HepG2 (cell line): Measurements from ENCODE around the gene SEMA4C. TPM values are rescaled to one million over a fixed set of nuclear protein-coding genes. Genes with fewer than 3 reads are reported as not detected.

Source experiments
- ARNTL ChIP-seq: sonication (generic); formaldehyde crosslinking; IDR thresholded peaks from 2 replicates; pipeline ENCODE4 v1.4.0; 2020; ENCODE audit warnings: mild to moderate bottlenecking, missing genetic modification reagents
- DNMT3B ChIP-seq: conservative IDR thresholded peaks from 2 replicates; pipeline ENCODE4 v1.6.1; 2016; ENCODE audit warnings: missing biosample characterization, control low read depth
- FOSL1 ChIP-seq: sonication (generic); formaldehyde crosslinking; IDR thresholded peaks from 2 replicates; pipeline ENCODE4 v1.9.0; 2021; ENCODE audit warnings: missing genetic modification reagents, borderline replicate concordance
- HDAC1 ChIP-seq: sonication (generic); formaldehyde crosslinking; IDR thresholded peaks from 2 replicates; pipeline ENCODE4 v1.5.1; 2020; ENCODE audit warnings: mild to moderate bottlenecking, missing genetic modification reagents
- KDM5A ChIP-seq: fragments of 200-600 bp; sonication (generic); IDR thresholded peaks from 2 replicates; pipeline ENCODE4 v1.7.0; 2018; ENCODE audit warnings: antibody characterized with exemption, mild to moderate bottlenecking, low read length, borderline replicate concordance
- LCORL ChIP-seq, 2 experiments: fragments of 450-650 bp in 1 of 2; sonication (generic) in 1 of 2; formaldehyde crosslinking in 1 of 2; IDR thresholded peaks; 2 replicates each; pipeline versions ENCODE4 v1.5.0 to v1.6.1; 2017 to 2020; ENCODE audit warnings: antibody characterized with exemption in 1 of 2, missing genetic modification reagents in 1 of 2
- MAFF ChIP-seq: IDR thresholded peaks from 2 replicates; pipeline ENCODE4 v1.6.1; 2011; ENCODE audit warnings: low read depth, low read length, improper control_type of control experiment
- NFKB2 ChIP-seq: sonication (generic); formaldehyde crosslinking; IDR thresholded peaks from 2 replicates; pipeline ENCODE4 v1.4.0; 2020; ENCODE audit warnings: missing genetic modification reagents, borderline replicate concordance
- NR2C2 ChIP-seq: sonication (generic); formaldehyde crosslinking; IDR thresholded peaks from 2 replicates; pipeline ENCODE4 v1.4.0; 2020; ENCODE audit warnings: missing genetic modification reagents, mild to moderate bottlenecking, moderate library complexity, borderline replicate concordance
- PHF20 ChIP-seq: sonication (generic); formaldehyde crosslinking; IDR thresholded peaks from 2 replicates; pipeline ENCODE4 v1.5.0; 2020; ENCODE audit warnings: mild to moderate bottlenecking, missing genetic modification reagents
- RBFOX2 ChIP-seq: fragments of 200-400 bp; formaldehyde crosslinking; IDR thresholded peaks from 2 replicates; pipeline ENCODE4 v1.6.1; 2017; ENCODE audit warnings: low read depth, mild to moderate bottlenecking, low read length
- SALL1 ChIP-seq: sonication (generic); formaldehyde crosslinking; IDR thresholded peaks from 2 replicates; pipeline ENCODE4 v1.8.0; 2022; ENCODE audit warnings: mild to moderate bottlenecking, missing genetic modification reagents
- SAP130 ChIP-seq: IDR thresholded peaks from 2 replicates; pipeline ENCODE4 v1.6.1; 2016; ENCODE audit warnings: low read depth
- SMARCE1 ChIP-seq: fragments of 450-650 bp; IDR thresholded peaks from 2 replicates; pipeline ENCODE4 v1.6.1; 2017; ENCODE audit warnings: borderline replicate concordance
- SOX6 ChIP-seq, 2 experiments: fragments of 450-650 bp in 1 of 2; sonication (generic) in 1 of 2; formaldehyde crosslinking in 1 of 2; IDR thresholded peaks; 2 replicates each; pipeline versions ENCODE4 v1.4.0 to v1.6.1; 2017 to 2020; ENCODE audit warnings: antibody characterized with exemption in 1 of 2, mild to moderate bottlenecking in 1 of 2, missing genetic modification reagents in 1 of 2
- ZFP90 ChIP-seq: sonication (generic); formaldehyde crosslinking; IDR thresholded peaks from 2 replicates; pipeline ENCODE4 v1.8.0; 2022; ENCODE audit warnings: missing genetic modification reagents, mild to moderate bottlenecking, inconsistent platforms, borderline replicate concordance
- ZNF510 ChIP-seq: sonication (generic); formaldehyde crosslinking; IDR thresholded peaks from 2 replicates; pipeline ENCODE4 v1.4.0; 2020; ENCODE audit warnings: low read depth, mild to moderate bottlenecking, missing genetic modification reagents
- ZNF557 ChIP-seq: sonication (generic); formaldehyde crosslinking; IDR thresholded peaks from 2 replicates; pipeline ENCODE4 v1.4.0; 2020; ENCODE audit warnings: missing genetic modification reagents
- ZNF782 ChIP-seq: sonication (generic); formaldehyde crosslinking; IDR thresholded peaks from 2 replicates; pipeline ENCODE4 v1.4.0; 2020; ENCODE audit warnings: missing genetic modification reagents, mild to moderate bottlenecking, borderline replicate concordance
- polyA plus RNA-seq, 8 experiments: library from polyadenylated mRNA; depleted of rRNA in 3 of 8; stranded (reverse) in 7 of 8; unstranded in 1 of 8; fragments of >200 nt; fragmentation: Illumina TruSeq in 4 of 8; extraction: Trizol in 4 of 8; gene quantifications; 2 replicates each; pipeline versions ENCODE4 v1.2.1 to v1.2.3, GENCODE V29; 2011 to 2016; ENCODE audit warnings: low read depth in 4 of 8, missing spikeins in 1 of 8, mixed read lengths in 1 of 8; ENCODE audit not compliant: insufficient read depth in 1 of 8
- total RNA-seq, 5 experiments: library from RNA; depleted of rRNA; stranded (reverse); fragments of >200 nt; fragmentation: Illumina TruSeq; extraction: Trizol; gene quantifications; 2 replicates each; pipeline ENCODE4 v1.2.3, GENCODE V29; 2016; ENCODE audit warnings: low read depth in 1 of 5
- TF ChIP-seq, protein P1 (sequence below): sonication (generic); formaldehyde crosslinking; IDR thresholded peaks from 2 replicates; pipeline ENCODE4 v1.8.0; 2022; ENCODE audit warnings: mild to moderate bottlenecking, missing genetic modification reagents
- TF ChIP-seq, protein P2 (sequence below): sonication (generic); formaldehyde crosslinking; IDR thresholded peaks from 2 replicates; pipeline ENCODE4 v1.8.0; 2022; ENCODE audit warnings: missing genetic modification reagents, mild to moderate bottlenecking, borderline replicate concordance
- TF ChIP-seq, protein P3 (sequence below): sonication (generic); formaldehyde crosslinking; IDR thresholded peaks from 2 replicates; pipeline ENCODE4 v1.8.1; 2023; ENCODE audit warnings: mild to moderate bottlenecking, missing genetic modification reagents
- TF ChIP-seq, protein P4 (sequence below): sonication (generic); formaldehyde crosslinking; IDR thresholded peaks from 2 replicates; pipeline ENCODE4 v1.9.0; 2022; ENCODE audit warnings: missing genetic modification reagents, mild to moderate bottlenecking, borderline replicate concordance

The SEMA4C gene
- total and polyA plus RNA-seq, 2 of the 13 experiments (the other 11 are each of a cell fraction or from before 2014, with no cell fraction given), result 25.9 to 46.6 TPM

DNA sequence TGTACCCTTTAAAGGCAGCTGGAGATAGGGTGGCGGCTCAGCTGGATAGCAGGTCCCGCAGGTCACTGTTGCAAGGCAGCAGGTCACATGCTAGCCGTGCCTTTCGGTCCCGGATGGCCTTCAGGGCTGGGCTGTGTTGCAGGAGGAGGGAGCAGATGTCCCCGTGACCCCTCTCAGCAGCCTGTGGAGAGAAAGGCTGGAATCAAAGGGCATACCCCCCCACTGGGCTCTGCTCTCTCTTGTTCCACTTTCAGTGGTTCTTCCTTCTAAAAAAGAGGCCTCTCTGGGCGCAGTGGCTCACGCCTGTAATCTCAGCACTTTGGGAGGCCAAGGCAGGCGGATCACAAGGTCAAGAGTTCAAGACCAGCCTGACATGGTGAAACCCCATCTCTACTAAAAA lies 21.6 kb downstream of the SEMA4C start (continued):
- TF ChIP-seq, protein P1, sequence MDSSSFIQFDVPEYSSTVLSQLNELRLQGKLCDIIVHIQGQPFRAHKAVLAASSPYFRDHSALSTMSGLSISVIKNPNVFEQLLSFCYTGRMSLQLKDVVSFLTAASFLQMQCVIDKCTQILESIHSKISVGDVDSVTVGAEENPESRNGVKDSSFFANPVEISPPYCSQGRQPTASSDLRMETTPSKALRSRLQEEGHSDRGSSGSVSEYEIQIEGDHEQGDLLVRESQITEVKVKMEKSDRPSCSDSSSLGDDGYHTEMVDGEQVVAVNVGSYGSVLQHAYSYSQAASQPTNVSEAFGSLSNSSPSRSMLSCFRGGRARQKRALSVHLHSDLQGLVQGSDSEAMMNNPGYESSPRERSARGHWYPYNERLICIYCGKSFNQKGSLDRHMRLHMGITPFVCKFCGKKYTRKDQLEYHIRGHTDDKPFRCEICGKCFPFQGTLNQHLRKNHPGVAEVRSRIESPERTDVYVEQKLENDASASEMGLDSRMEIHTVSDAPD (CRISPR knock-in tag), result no peak
- TF ChIP-seq SOX6 (IDR thresholded peaks at IDR 0.05) (no peak), SOX6 (CRISPR knock-in tag; IDR thresholded peaks at IDR 0.05) (peak; percentile 29), ZFP90 (CRISPR knock-in tag) (no peak), ZNF557 (no peak), DNMT3B (CRISPR knock-in tag) (no peak), SAP130 (CRISPR knock-in tag) (peak; percentile 64; the same call in 1 of the 2 replicates), HDAC1 (peak; percentile 57), MAFF (no peak), SALL1 (CRISPR knock-in tag) (peak; percentile 70), SMARCE1 (no peak), ZNF782 (CRISPR knock-in tag) (0 out of 2 replicates have a peak, but pooled peaks have one; percentile 42), RBFOX2 (no peak), NR2C2 (CRISPR knock-in tag) (peak; percentile 55), KDM5A (no peak), ZNF510 (CRISPR knock-in tag) (0 out of 2 replicates have a peak, but pooled peaks have one; percentile 30), LCORL (IDR thresholded peaks at IDR 0.05) (no peak), LCORL (CRISPR knock-in tag; IDR thresholded peaks at IDR 0.05) (peak; percentile 26; the same call in 1 of the 2 replicates), ARNTL (CRISPR knock-in tag) (0 out of 2 replicates have a peak, but pooled peaks have one; percentile 53), NFKB2 (no peak), FOSL1 (CRISPR knock-in tag) (no peak), PHF20 (CRISPR knock-in tag) (no peak)
- TF ChIP-seq, protein P2, sequence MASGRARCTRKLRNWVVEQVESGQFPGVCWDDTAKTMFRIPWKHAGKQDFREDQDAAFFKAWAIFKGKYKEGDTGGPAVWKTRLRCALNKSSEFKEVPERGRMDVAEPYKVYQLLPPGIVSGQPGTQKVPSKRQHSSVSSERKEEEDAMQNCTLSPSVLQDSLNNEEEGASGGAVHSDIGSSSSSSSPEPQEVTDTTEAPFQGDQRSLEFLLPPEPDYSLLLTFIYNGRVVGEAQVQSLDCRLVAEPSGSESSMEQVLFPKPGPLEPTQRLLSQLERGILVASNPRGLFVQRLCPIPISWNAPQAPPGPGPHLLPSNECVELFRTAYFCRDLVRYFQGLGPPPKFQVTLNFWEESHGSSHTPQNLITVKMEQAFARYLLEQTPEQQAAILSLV, result no peak
- TF ChIP-seq, protein P3, sequence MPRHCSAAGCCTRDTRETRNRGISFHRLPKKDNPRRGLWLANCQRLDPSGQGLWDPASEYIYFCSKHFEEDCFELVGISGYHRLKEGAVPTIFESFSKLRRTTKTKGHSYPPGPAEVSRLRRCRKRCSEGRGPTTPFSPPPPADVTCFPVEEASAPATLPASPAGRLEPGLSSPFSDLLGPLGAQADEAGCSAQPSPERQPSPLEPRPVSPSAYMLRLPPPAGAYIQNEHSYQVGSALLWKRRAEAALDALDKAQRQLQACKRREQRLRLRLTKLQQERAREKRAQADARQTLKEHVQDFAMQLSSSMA (CRISPR knock-in tag), result no peak
- TF ChIP-seq, protein P4, sequence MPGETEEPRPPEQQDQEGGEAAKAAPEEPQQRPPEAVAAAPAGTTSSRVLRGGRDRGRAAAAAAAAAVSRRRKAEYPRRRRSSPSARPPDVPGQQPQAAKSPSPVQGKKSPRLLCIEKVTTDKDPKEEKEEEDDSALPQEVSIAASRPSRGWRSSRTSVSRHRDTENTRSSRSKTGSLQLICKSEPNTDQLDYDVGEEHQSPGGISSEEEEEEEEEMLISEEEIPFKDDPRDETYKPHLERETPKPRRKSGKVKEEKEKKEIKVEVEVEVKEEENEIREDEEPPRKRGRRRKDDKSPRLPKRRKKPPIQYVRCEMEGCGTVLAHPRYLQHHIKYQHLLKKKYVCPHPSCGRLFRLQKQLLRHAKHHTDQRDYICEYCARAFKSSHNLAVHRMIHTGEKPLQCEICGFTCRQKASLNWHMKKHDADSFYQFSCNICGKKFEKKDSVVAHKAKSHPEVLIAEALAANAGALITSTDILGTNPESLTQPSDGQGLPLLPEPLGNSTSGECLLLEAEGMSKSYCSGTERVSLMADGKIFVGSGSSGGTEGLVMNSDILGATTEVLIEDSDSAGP, result peak; percentile 39; the same call in 1 of the 2 replicates
